Mammary epithelial cell (primary cell): Measurements from ENCODE around the gene LRBA.
"Not testable (repeated sequence)": the region's sequence is repeated elsewhere in the genome, so short reads cannot be mapped to it uniquely, and the experiment has no call there.

ENCODE experiments used
- CTCF ChIP-seq, 2 donors: IDR thresholded peaks in 1 of 2; conservative IDR thresholded peaks in 1 of 2; 2 replicates each; pipeline ENCODE4 v1.5.1; 2011 to 2012; ENCODE audit warnings: inconsistent platforms in 2 of 2, low read length in 2 of 2, mild to moderate bottlenecking in 2 of 2, control low read depth in 1 of 2, low read depth in 1 of 2; ENCODE audit not compliant: insufficient read depth in 1 of 2; ENCODE audit errors: extremely low read depth in 1 of 2
- EZH2 ChIP-seq: IDR thresholded peaks from 2 replicates; pipeline ENCODE4 v1.6.1; 2012; ENCODE audit warnings: low read length, inconsistent platforms, borderline replicate concordance

- not testable (repeated sequence) for TF ChIP-seq CTCF (conservative IDR thresholded peaks at IDR 0.05 in 1 of 2, IDR thresholded peaks at IDR 0.05 in 1 of 2; ENCODE audit: extremely low read depth in 1 of 2, insufficient read depth in 1 of 2, low read depth in 1 of 2, low read length in 2 of 2); EZH2
These were observed 628.7 kb downstream of the LRBA start for GRCh38 chr4:150386415-150386814.
